ENCODE results near the gene NT5C2.

Gene NT5C2

DNA sequence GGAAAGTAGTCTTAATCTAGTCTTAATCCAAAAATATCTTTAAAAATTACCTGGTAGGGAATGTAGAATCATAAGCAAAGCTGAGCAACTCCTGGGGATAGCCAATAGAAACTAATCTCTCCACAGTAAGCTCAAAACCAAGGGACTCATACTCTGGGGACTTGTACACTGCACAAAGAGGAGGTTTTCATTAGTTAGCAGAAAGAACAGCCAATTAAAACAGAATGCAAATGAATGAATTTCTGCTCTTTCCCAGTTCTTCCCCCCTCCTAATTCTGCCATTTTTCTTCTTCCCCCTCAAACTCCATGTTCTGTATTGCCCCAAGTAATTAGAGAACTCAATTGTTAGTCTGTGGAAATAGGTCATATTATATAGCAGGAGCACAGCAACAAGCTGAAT, 86.5 kb downstream of the NT5C2 start:
- Histone ChIP-seq H3K4me3 (no peak overlapping the region), H3K27ac (no peak overlapping the region)

DNA sequence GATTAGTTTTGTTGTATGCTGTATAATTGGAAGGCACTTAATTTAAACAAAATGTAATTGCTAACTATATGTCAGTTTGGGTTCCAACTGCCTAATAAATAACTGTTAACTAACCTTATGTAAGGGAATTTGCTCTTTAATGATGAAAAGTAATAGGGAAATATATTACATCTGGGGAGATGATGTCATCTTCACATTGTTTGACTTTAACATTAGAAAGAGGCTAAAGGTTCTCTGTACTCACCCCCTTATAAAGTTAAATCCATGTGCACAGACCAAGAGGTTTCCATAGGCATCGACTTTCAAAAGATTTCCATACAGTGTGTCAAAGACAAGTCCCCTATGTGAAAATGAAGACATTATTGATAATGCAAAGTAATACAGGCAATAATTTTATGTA, 87.6 kb downstream of the NT5C2 start:
- no peak overlapping the region for H3K4me3 ChIP-seq
- no peak overlapping the region for H3K27ac ChIP-seq

- no peak overlapping the region for H3K27ac ChIP-seq
- H3K4me3 ChIP-seq = no peak overlapping the region
These were observed 88.4 kb downstream of the NT5C2 start for GRCh38 chr10:103104721-103105120.

DNA sequence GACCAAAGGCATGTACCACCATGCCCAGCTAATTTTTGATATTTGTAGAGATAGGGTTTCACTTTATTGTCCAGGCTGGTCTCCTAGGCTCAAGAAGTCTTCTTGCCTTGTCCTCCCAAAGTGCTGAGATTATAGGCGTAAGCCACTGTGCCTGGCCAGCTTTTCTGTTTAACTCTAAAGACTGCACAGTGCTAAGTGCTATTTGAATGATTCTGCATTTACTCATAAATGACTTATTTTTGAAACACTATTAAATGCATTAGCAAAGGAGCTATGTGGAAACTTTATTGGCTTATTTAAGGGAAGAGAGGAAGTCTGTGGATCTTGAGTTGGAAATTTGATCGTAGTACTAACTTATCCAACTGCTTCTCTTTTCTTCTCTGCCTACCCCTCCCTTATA, 89.1 kb downstream of the NT5C2 start:
- H3K4me3 ChIP-seq = no peak overlapping the region
- H3K27ac ChIP-seq = no peak overlapping the region

GRCh38 chr10:103102195-103102594, 90.9 kb downstream of the NT5C2 start:
- no peak overlapping the region for H3K27ac ChIP-seq
- H3K4me3 ChIP-seq = no peak overlapping the region

DNA sequence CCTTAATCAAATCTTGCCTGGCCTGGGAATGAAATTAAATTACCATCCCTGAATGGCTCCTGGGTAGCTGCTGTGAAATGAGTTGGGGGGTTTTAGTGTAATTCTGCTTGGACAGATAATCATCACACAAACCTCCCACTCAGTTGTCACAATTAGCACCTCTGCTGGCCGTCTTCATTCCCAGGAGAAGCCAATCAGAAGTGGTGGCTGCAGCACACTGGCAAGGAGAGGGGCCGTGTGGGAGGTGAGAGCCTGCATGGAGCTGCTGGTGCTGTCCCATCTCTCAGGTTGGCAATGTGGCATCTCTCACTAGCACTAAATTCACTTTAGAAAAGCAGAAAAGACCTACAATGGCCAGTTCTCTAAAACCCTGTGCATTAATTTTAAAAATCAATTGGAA, 92.5 kb downstream of the NT5C2 start:
- no peak overlapping the region for H3K4me3 ChIP-seq
- no peak overlapping the region for H3K27ac ChIP-seq

DNA sequence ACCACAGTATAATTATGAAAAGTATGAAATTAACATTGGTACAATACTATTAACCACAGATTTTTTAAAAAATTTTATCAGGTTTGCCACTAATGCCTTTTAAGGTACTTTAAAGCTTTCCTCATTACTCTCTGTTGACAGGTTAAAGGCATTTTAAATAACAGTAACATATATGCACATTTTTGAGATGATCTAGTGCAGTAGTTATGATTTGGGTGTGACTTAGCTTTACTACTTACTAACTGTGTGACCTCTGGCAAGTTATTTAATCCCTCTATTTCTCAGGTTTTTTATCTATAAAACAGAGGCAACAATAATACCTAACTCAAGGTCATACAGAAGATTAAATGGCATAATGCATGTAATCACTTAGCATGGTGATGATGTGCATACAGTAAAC, 94.8 kb downstream of the NT5C2 start:
- H3K4me3 ChIP-seq = no peak overlapping the region

DNA sequence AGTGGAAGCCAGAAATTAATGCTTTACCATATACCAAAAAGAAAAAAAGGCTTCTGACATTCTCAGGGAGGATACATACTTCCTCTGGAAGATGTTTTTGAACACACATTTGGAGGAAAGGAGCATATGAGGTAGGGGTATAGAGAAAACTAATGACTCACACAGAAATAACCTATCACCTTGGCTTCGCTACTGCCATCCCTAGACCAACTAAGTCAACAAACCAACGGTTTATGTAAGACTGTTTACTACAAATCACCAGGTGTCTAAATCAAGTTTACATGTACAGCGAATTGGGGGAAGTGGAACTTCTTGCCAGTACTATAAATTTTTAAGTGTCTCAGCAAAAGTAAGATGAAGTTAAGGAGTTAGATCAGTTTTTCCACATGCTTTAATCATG, 96.9 kb downstream of the NT5C2 start:
- no peak overlapping the region for H3K4me3 ChIP-seq
- H3K27ac ChIP-seq = no peak overlapping the region

More for the DNA sequence above, 94.8 kb downstream of the NT5C2 start:
- no peak overlapping the region for H3K27ac ChIP-seq

GRCh38 chr10:103095005-103095404, 98.1 kb downstream of the NT5C2 start:
- Histone ChIP-seq H3K27ac (no peak overlapping the region), H3K4me3 (no peak overlapping the region)

DNA sequence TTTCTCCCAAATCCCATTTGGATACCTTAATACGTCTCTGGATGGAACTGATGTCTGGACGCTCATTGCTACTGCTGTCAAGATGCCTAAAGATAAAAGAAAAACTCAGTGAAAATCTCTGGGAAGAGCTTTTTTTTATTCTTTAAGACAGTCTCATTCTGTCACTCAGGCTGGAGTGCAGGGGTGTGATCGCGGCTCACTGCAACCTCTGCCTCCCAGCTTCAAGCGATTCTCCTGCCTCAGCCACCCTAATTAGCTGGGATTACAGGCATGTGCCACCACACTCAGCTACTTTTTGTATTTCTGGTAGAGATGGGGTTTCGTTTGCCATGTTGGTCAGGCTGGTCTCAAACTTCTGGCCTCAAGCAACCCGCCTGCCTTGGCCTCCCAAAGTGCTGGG, 102.2 kb downstream of the NT5C2 start:
- Histone ChIP-seq H3K27ac (no peak overlapping the region), H3K4me3 (no peak overlapping the region)

GRCh38 chr10:103089493-103089892, 103.6 kb downstream of the NT5C2 start:
- Histone ChIP-seq H3K4me3 (no peak overlapping the region), H3K27ac (no peak overlapping the region)

GRCh38 chr10:103086799-103087198, 106.3 kb downstream of the NT5C2 start:
- H3K27ac ChIP-seq = no peak overlapping the region
- no peak overlapping the region for H3K4me3 ChIP-seq

DNA sequence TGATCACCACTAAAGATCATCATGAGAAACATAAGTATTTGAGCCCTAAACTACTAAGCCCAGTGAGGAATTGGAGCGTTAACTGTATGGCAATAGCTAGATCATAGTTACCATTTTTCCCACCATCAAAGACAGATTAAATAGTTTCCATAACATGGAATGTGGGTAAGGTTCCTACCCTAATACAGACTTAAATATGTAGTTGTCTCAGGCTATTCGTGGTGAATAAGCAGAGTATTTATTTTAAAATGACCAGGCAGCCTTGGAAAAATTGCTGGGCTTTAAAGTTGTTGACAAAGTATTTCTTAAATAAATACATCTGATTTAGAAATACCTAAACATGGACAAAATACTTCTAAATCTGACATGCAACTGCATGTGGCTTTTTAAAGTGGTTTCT, 106.8 kb downstream of the NT5C2 start:
- Histone ChIP-seq H3K27ac (no peak overlapping the region), H3K4me3 (no peak overlapping the region)

DNA sequence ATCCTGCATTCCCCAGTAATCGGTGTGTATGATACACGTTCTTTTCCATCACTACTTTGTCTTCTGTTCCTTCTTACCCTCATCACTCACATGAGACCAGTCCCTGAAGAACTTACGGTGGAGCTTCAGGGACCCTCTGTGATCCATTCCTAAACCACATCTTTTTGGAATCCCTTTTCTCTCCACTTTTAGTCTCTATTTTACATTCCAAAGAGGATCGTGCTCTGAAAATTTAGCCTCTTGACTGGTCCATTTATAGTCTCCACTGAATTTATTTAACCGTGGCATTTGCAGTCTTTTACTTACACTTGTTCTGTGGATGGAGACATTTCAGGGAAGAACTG, 109.1 kb downstream of the NT5C2 start:
- no peak overlapping the region for H3K27ac ChIP-seq

GRCh38 chr10:103083266-103083976, 109.7 kb downstream of the NT5C2 start:
- no peak overlapping the region for H3K4me3 ChIP-seq
- H3K27ac ChIP-seq = no peak overlapping the region

More for the DNA sequence above, 109.1 kb downstream of the NT5C2 start:
- no peak overlapping the region for H3K4me3 ChIP-seq

- no peak overlapping the region for H3K4me3 ChIP-seq
- H3K27ac ChIP-seq = no peak overlapping the region
These were observed 110.4 kb downstream of the NT5C2 start for GRCh38 chr10:103082683-103083082.

DNA sequence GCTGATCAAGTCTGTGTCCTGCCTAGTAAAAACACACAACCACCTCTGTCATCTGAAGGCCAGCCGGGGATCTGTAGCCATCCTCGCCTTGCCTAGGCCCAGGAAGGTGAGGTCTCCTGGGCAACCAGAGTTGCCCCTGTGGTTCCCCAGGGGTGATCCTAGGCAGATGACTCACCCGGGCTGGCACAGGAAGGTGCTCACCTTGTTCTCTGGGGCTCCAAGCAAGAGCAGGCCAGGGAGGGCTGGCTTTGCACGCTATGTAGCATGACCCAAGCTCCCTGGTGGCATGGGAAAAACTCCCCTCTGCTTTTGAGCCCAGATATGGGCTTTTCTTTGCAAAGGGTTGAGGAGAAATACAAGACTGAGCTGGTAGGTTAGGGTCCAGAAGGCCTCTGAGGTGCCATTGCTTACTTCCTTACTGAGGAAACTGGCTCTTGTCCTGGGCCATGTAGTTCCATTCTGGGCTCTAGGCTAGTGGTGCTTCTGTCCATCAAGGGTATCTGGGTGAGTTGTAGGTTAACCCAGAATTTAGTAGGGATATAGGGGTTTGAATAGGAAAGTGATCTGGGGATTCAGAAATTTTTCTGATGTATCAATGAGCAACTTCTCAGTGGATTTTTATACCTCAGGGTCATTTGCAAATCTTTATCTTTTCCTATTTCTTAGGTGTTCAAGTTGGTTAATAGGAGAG, 112.0 kb downstream of the NT5C2 start:
- H3K4me3 ChIP-seq = no peak overlapping the region
- no peak overlapping the region for H3K27ac ChIP-seq

DNA sequence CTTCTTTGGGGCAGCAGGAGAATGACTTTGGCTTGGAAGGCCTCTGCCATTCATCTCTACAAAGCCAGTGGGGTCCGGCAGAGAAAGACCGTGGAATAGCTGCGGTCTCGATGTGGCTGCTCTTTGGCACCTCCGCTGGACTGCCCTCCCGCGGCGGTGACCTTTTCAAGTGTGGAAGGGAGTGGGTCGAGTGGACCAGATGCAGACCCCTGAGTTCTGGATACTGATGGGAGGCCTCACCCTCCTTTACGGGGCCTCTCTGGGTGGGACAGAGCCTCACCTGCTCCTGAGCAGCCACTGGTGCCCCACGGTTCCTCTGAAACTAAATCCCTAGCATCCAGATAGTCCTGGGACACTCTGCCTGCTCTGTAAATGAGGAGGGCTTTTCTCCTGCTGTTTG, 113.1 kb downstream of the NT5C2 start:
- Histone ChIP-seq H3K4me3 (no peak overlapping the region), H3K27ac (no peak overlapping the region)

- Histone ChIP-seq H3K4me3 (no peak overlapping the region), H3K27ac (no peak overlapping the region)
These were observed 114.0 kb downstream of the NT5C2 start for GRCh38 chr10:103079100-103079499.

DNA sequence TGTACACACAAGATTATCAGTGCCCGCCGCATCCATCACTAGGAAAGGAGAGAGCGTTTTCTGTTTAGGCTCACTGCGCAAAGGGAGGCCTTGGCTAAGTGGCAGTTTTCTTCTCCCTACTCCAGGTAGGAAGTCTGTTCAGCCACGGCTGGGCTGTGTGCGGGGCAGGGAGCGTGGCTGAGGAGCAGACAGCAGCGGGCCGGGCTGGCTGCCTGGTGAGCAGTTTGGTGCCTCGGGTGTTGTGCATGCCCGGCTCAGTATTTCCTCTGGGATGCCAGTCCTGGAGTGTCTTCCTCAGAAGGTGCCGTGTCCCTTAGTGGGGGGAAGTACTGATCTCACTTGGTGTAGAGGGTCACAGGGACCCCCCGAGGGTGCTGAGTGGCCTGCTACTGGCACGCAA, 114.4 kb downstream of the NT5C2 start:
- Histone ChIP-seq H3K27ac (no peak overlapping the region), H3K4me3 (no peak overlapping the region)

GRCh38 chr10:103078309-103078615, 114.8 kb downstream of the NT5C2 start:
- Histone ChIP-seq H3K4me3 (no peak overlapping the region), H3K27ac (no peak overlapping the region)

Measured in skin epidermis (tissue), 12 donors.